OCI-LY1 (cell line): Measurements from ENCODE around the gene SMCP.

ENCODE experiments used
- CTCF ChIP-seq: fragments of 200-600 bp; sonication (generic), shearing (Covaris generic); IDR thresholded peaks from 2 replicates; pipeline ENCODE4 v1.5.1; 2017; ENCODE audit warnings: mild to moderate bottlenecking, antibody characterized with exemption, low read length, moderate library complexity, mixed read lengths
- EZH2 ChIP-seq: fragments of 200-600 bp; sonication (generic), shearing (Covaris generic); IDR thresholded peaks from 2 replicates; pipeline ENCODE4 v1.8.0; 2017; ENCODE audit warnings: borderline replicate concordance, mixed run types, mild to moderate bottlenecking, antibody characterized with exemption, low read length, moderate library complexity, mixed read lengths

GRCh38 chr1:152842556-152842955, 35.6 kb upstream of the SMCP start, which contains the start of gene LCE6A:
- no peak for TF ChIP-seq CTCF
- no peak for TF ChIP-seq EZH2
